ENCODE measurements around the gene SKI.
A peak's percentile ranks its signal among the peaks of the same experiment; 100 is the strongest.

The SKI gene

DNA sequence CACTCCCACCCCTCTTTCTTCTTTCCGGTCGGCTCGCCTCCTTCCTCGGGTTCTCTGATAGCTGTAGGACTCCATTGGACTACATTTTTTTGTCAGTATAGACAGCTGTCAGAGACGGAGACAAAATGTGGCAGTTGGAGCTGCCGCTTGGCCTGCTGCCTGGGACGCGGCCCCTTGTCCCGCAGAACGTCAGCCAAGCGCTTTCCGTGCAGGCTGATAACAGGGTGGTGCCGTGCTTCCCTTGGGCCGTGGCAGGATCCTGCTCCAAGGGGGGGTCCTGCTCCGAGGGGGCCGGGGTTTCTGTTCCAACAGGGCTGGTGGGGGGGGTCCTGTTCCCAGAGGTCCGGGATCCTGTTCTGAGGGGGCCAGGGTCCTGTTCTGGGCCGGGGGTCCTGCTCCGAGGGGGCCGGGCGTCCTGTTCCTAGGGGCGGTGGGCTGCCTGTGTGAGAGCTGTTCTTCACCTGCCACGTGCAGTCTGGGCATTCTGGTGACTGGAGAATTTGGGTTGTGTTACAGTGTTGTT lies 4.9 kb downstream of the SKI start:
- H3K4me3 ChIP-seq, result peak overlapping the region; percentile 84 to 88
- peak overlapping the region; percentile 90 to 94 for H3K27ac ChIP-seq
- H3K4me1 ChIP-seq, result peaks cover 11 to 71% (median 57%) of the 10 kb centered on the region in 4 donors
- H3K36me3 ChIP-seq, result no peaks in the 10 kb centered on the region
- H3K27me3 ChIP-seq, result no peaks in the 10 kb centered on the region
- DNase-seq, result no peak
- TF ChIP-seq, protein P1, sequence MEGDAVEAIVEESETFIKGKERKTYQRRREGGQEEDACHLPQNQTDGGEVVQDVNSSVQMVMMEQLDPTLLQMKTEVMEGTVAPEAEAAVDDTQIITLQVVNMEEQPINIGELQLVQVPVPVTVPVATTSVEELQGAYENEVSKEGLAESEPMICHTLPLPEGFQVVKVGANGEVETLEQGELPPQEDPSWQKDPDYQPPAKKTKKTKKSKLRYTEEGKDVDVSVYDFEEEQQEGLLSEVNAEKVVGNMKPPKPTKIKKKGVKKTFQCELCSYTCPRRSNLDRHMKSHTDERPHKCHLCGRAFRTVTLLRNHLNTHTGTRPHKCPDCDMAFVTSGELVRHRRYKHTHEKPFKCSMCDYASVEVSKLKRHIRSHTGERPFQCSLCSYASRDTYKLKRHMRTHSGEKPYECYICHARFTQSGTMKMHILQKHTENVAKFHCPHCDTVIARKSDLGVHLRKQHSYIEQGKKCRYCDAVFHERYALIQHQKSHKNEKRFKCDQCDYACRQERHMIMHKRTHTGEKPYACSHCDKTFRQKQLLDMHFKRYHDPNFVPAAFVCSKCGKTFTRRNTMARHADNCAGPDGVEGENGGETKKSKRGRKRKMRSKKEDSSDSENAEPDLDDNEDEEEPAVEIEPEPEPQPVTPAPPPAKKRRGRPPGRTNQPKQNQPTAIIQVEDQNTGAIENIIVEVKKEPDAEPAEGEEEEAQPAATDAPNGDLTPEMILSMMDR (IDR thresholded peaks at IDR 0.05), result no peak
- intact Hi-C loops (cut with DNase I; ENCODE audit: low total_unique reads), result loop anchor here (5.0 kb wide), 2 partner anchors 36 to 79 kb away; no protein-coding TSS in a partner anchor
- no peaks in the 10 kb centered on the region for H3K9me3 ChIP-seq

DNA sequence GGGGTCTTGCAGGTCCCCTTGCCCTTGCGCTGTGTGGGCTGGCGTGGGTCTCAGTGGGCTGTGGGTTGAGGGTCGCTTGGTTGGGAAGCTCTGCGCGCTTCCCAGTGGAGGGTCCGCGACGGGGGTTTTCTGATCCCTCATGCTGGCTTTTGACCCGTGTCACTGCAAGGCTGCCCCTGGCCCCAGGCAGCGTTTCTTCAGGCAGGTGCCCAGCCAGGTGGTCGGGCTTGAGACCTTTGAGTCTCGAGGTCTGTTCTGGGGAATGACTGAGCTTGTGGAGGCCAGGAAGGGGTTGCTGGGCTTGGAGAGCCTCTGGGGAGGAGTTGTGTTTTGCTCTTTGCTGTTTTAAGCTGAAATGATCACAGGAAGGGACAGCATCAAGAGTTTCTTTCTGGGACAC lies 5.3 kb downstream of the SKI start:
- no peaks in the 10 kb centered on the region for H3K36me3 ChIP-seq
- H3K4me3 ChIP-seq, result peak overlapping the region; percentile 84 to 88
- H3K27ac ChIP-seq, result peak overlapping the region; percentile 90 to 94
- no peaks in the 10 kb centered on the region for H3K27me3 ChIP-seq
- DNase-seq, result no peak
- peaks cover 11 to 75% (median 61%) of the 10 kb centered on the region in 4 donors for H3K4me1 ChIP-seq
- no peaks in the 10 kb centered on the region for H3K9me3 ChIP-seq
- TF ChIP-seq, protein P1 (IDR thresholded peaks at IDR 0.05), result no peak
- intact Hi-C loops (cut with DNase I; ENCODE audit: low total_unique reads), result loop anchor here (5.0 kb wide), 2 partner anchors 36 to 79 kb away; no protein-coding TSS in a partner anchor

DNA sequence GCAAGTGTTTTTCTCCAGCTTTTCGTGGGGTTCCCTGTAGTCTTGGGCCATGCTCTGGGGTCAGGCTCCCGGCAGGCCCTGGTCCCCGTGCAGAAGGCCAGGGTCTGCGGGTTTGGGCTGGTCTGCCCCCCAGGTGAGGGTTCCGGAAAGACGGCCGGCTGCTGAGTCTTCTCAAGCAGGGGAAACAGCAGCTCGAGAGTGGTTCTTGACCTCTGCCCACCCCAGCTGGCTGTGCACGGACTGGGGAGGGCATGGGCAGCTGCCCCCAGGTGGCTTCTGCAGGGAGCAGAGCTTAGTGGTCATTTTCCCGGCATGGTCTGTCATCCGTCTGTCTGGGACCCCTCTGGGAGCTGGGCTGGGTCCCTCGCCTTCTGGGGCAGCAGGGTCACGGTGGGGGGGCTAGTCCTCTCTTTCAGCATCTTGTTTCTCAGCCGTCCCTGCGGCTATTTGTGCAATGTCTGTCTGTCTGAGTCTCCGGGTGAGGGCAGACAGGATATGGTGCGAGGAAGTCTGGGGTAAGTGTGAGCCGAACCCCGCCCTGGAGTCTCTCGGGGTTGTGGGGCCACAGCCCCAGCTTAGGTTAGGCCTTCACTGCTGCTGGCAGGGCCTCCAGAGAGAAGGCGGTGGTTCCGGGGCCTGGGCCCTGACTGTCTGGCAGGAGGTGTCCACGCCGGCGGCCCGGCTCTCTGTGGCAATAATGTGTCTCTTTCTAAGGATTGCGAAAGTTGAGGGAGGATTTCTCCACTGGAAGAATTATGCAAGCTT lies 6.1 kb downstream of the SKI start:
- Histone ChIP-seq H3K4me3 (peak overlapping the region; percentile 84 to 88), H3K27me3 (no peaks in the 10 kb centered on the region), H3K27ac (peak overlapping the region; percentile 90 to 94), H3K9me3 (no peaks in the 10 kb centered on the region), H3K36me3 (no peaks in the 10 kb centered on the region), H3K4me1 (peaks cover 11 to 83% (median 69%) of the 10 kb centered on the region in 4 donors)
- intact Hi-C loops (cut with DNase I; ENCODE audit: low total_unique reads), result loop anchor here (5.0 kb wide), 2 partner anchors 37 to 78 kb away; no protein-coding TSS in a partner anchor
- TF ChIP-seq, protein P1 (IDR thresholded peaks at IDR 0.05), result no peak
- DNase-seq, result peak; percentile 97 to 98

DNA sequence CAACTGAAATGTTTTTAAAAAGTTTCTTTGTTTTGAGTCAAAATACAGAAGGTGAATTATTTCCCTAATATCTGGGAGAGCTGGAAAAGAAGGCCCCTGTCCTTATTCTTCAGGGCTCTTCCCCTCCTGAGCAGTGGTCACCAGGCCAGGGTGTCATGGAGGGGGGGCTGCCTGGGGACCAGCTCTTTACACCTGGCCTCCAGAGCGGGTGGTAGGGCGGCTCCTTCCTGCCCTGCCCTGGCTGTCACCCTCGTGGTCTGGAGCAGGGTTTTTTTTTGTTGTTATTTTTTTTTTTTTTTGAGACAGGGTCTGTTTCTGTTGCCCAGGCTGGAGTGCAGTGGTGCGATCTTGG lies 6.6 kb downstream of the SKI start:
- Histone ChIP-seq H3K4me1 (peaks cover 11 to 88% (median 74%) of the 10 kb centered on the region in 4 donors), H3K27ac (peak overlapping the region; percentile 90 to 94), H3K9me3 (no peaks in the 10 kb centered on the region), H3K4me3 (peak overlapping the region; percentile 84 to 88), H3K27me3 (no peaks in the 10 kb centered on the region), H3K36me3 (no peaks in the 10 kb centered on the region)
- TF ChIP-seq, protein P1 (IDR thresholded peaks at IDR 0.05), result no peak
- DNase-seq, result no peak
- intact Hi-C loops (cut with DNase I; ENCODE audit: low total_unique reads), result loop anchor here (5.0 kb wide), 2 partner anchors 37 to 78 kb away; no protein-coding TSS in a partner anchor

DNA sequence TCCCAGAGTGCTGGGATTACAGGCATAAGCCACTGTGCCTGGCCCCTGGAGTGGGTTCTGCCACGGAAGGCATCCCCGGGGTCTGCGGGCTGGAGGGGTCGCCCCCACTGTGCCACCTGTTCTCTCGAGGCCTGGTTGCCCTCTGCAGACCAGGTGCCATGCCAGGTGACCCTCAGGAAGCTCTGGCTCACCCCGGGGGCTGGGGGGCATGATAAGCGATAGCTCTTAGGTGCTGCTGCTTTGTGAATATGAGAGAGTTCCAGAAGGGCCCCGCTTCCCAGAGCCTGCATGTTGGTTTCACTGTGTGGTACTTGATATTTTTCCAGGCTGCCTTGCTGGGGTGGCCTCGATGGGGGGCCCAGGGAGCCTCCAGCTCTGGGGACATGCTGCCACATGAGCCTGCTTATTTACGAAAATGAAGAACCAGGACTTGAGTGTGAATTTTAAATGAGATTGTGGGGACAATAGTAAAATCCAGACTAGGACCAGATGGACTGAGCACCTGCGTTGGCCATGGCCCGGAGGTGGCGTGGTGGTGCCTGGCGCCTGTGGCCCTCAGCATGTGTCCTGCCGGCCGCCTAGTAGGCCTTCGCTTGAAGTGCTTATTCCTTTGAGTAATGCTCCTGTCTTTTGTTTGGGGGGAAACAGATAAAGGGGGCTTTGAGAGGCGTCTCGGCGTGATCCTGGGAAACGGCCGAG lies 7.3 kb downstream of the SKI start:
- Histone ChIP-seq H3K9me3 (no peaks in the 10 kb centered on the region), H3K27ac (peak overlapping the region; percentile 90 to 94), H3K36me3 (no peaks in the 10 kb centered on the region), H3K4me3 (peak overlapping the region; percentile 84 to 88), H3K27me3 (no peaks in the 10 kb centered on the region), H3K4me1 (peaks cover 11 to 95% (median 81%) of the 10 kb centered on the region in 4 donors)
- TF ChIP-seq, protein P1 (IDR thresholded peaks at IDR 0.05), result no peak
- DNase-seq, result no peak
- intact Hi-C loops (cut with DNase I; ENCODE audit: low total_unique reads), result no loop called here

Measured in tibial artery (tissue), 4 donors.